WERI-Rb-1 (cell line): ENCODE measurements around the gene CD226.
"Not testable (repeated sequence)": the region's sequence is repeated elsewhere in the genome, so short reads cannot be mapped to it uniquely, and the experiment has no call there.

Experiments
- DNase-seq: peaks from one replicate; pipeline ENCODE4 v3.0.0-alpha.2; 2020
- H3K27ac ChIP-seq: fragments of 250-450 bp; sonication (Bioruptor Pico); 2 replicates; pipeline ENCODE4 v1.5.1; 2020; ENCODE audit warnings: mild to moderate bottlenecking, moderate library complexity
- H3K27me3 ChIP-seq: fragments of 250-450 bp; sonication (Bioruptor Pico); 2 replicates; pipeline ENCODE4 v1.5.1; 2021; ENCODE audit warnings: mild to moderate bottlenecking, low read depth, moderate library complexity; ENCODE audit not compliant: insufficient read depth, severe bottlenecking
- H3K36me3 ChIP-seq: fragments of 250-450 bp; sonication (Bioruptor Pico); 2 replicates; pipeline ENCODE4 v1.5.1; 2020; ENCODE audit warnings: mild to moderate bottlenecking, moderate library complexity
- H3K4me3 ChIP-seq: 2 replicates; pipeline ENCODE4 v1.5.1; 2011; ENCODE audit warnings: low read depth, mild to moderate bottlenecking, control low read depth, low read length
- H3K9me3 ChIP-seq: fragments of 250-450 bp; sonication (Bioruptor Pico); 2 replicates; pipeline ENCODE4 v1.5.1; 2021; ENCODE audit warnings: mild to moderate bottlenecking, moderate library complexity; ENCODE audit not compliant: severe bottlenecking
- TF ChIP-seq, protein P1 (sequence below): IDR thresholded peaks from 2 replicates; pipeline ENCODE4 v1.5.1; 2011; ENCODE audit warnings: low read depth, mild to moderate bottlenecking, control low read depth, inconsistent platforms, low read length

CD226 gene

DNA sequence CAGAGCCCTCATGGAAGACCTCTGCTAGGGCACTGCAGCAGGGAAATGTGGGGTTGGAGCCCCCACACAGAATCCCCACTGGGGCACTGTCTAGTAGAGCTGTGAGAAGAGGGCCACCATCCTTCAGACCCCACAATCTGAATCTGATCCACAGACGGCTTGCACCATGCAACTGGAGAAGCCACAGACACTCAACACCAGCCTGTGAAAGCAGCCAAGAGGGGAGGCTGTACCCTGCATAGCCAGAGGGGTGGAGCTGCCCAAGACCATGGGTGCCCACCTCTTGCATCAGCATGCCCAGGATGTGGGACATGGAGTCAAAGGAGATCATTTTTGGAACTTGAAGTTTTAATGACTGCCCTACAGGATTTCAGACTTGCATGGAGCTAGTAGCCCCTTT, 6.5 kb downstream of the CD226 start:
- H3K27ac ChIP-seq = no peak overlapping the region
- TF ChIP-seq, protein P1, sequence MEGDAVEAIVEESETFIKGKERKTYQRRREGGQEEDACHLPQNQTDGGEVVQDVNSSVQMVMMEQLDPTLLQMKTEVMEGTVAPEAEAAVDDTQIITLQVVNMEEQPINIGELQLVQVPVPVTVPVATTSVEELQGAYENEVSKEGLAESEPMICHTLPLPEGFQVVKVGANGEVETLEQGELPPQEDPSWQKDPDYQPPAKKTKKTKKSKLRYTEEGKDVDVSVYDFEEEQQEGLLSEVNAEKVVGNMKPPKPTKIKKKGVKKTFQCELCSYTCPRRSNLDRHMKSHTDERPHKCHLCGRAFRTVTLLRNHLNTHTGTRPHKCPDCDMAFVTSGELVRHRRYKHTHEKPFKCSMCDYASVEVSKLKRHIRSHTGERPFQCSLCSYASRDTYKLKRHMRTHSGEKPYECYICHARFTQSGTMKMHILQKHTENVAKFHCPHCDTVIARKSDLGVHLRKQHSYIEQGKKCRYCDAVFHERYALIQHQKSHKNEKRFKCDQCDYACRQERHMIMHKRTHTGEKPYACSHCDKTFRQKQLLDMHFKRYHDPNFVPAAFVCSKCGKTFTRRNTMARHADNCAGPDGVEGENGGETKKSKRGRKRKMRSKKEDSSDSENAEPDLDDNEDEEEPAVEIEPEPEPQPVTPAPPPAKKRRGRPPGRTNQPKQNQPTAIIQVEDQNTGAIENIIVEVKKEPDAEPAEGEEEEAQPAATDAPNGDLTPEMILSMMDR = no peak
- H3K9me3 ChIP-seq = no peaks in the 10 kb centered on the region
- H3K27me3 ChIP-seq = no peaks in the 10 kb centered on the region
- no peak overlapping the region for H3K4me3 ChIP-seq
- H3K36me3 ChIP-seq = no peaks in the 10 kb centered on the region
- no peak for DNase-seq

DNA sequence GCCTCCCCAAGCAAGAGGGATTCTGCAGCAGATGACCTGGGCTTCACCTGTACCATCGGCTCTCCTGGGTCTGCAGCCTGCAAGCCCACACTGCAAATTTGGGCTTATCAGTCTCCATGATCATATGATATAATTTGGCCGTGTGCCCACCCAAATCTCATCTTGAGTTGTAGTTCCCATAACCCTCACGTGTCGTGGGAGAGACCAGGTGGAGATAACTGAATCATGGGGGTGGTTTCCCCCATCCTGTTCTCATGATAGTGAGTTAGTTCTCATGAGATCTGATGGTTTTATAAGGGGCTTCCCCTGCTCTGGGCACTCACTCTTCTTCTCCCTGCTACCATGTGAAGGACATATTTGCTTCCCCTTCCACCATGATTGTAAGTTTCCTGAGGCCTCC, 7.9 kb downstream of the CD226 start:
- H3K36me3 ChIP-seq, H3K9me3 ChIP-seq, H3K4me3 ChIP-seq, H3K27ac ChIP-seq, H3K27me3 ChIP-seq, DNase-seq: not testable (repeated sequence)

DNA sequence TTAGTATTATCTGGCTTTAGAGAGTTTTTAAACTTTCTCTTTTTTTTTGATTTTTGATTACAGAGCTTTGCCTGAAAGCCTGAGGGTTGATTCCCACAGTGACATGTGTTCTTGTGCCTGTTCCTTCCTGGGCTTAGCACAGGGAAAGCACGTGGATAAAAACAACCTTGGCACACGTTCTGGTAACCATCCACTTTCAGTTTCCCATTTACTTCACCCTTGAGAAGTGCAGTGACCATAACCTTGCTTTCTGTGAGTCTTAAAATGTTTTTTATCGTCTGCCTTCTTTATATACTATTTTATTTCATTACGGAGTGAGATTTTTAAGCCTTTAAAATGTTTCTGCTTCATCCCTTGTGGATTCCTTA, 11.5 kb downstream of the CD226 start:
- TF ChIP-seq, protein P1 = no peak
- Histone ChIP-seq H3K27me3 (no peaks in the 10 kb centered on the region), H3K4me3 (no peak overlapping the region), H3K36me3 (no peaks in the 10 kb centered on the region), H3K9me3 (no peaks in the 10 kb centered on the region), H3K27ac (no peak overlapping the region)
- DNase-seq = no peak

DNA sequence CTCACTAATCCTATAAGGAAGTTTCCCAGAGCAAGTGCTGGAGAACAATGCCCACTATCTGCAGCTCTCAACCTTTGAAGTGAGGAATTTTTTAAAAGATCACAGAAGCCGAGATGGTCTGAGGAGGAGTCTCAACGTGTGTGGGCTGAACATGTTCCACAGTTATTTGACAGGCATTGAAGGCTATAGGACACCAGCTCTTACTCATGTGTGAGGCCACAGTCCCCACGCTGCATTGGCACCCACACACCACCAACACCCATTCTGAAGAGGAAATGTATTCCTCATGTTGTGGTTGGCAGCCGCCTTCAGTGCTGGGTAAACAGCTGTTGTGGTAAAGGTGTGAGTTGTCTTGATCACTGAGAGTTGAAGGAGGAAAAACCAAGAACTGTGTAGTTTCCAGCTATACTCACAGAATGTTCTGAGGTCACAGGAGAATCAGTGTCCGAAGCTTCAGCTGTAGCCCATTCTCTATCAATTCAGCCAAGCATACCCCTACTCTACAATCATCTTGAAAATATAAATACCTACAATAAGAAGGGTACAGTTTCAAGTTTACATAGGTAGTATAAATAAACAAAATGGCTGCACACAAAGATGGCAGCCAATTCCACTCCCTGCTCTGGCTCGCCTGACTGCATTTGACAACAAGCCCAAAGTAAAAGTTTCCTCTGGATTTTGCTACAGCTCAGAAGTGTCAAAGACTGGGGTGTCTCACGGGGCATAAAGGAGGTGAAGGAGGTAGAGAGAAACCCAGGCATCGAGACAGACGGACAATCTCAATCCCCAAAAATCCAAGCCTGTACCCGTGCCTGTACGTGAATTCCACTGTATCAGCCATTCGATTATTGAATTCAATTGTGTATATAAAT, 12.1 kb downstream of the CD226 start:
- H3K27me3 ChIP-seq = no peaks in the 10 kb centered on the region
- no peak overlapping the region for H3K4me3 ChIP-seq
- DNase-seq = no peak
- H3K27ac ChIP-seq = no peak overlapping the region
- TF ChIP-seq, protein P1 = no peak
- no peaks in the 10 kb centered on the region for H3K36me3 ChIP-seq
- no peaks in the 10 kb centered on the region for H3K9me3 ChIP-seq

DNA sequence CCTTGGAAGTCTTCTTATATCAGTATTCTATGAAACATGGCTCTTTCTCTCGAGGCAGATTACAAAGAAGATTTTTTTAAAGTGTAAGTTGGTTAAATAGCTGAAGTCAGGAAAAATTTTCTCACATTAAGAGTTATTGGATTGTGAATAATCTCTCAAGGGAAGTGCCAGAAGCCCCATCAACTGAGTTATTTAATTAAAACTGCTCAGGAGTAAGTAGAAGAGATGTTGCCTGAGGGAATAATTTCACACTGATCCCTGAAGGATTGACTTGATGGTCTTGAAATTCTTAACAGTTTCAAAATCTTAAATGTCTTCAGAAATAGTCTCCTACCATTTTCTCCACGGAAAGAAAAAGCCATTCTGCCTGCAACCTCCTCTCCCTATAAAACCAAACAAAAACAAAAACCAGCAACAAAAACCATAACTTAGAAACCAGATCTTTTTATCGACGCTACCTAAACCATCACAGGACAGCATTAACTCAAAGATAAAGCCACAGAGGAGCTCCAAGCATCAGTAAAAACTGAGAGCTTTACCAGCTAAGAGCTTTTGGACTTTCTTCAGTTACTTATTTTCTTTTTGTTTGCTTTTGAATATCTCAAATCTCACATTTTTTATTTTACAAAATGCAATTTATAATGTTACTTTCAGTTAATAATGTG, 12.9 kb downstream of the CD226 start:
- no peak overlapping the region for H3K4me3 ChIP-seq
- no peaks in the 10 kb centered on the region for H3K27me3 ChIP-seq
- H3K9me3 ChIP-seq = no peaks in the 10 kb centered on the region
- TF ChIP-seq, protein P1 = no peak
- no peak for DNase-seq
- no peak overlapping the region for H3K27ac ChIP-seq
- no peaks in the 10 kb centered on the region for H3K36me3 ChIP-seq

DNA sequence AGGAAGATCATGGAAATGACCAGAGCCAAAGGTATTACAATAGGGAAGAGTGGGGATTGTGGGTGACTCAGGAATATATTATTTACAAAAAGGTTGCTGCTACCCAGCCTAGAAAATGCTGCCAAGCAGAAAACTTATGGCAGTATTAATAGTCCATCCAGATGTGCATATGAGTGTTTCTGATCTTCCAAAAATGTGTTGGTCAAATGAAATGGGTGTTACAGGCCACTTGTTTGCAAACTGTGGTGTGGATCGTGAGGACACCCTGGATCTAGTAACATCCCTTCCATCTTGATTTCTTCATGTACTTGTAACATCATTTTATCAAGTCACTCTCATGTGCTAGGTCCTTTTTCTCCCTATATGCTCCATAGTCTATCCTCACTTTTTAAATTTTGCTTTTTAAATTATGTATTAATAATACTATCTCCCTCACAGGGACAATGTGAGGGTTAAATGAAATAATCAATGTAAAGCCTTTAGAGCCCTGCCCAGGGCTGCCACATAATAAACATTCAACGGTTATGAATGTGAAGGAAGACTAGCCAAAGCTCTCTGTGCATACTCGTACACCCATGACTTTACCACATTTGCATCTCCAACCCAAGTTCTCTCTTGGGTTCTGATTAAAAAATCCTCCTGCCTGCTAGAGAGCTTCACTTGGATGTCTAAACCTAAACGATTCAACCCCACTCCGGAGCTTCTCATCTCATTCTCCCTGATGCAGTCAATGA, 18.5 kb downstream of the CD226 start:
- TF ChIP-seq, protein P1 = no peak

More for the DNA sequence above, 18.5 kb downstream of the CD226 start:
- H3K27me3 ChIP-seq = no peaks in the 10 kb centered on the region
- H3K4me3 ChIP-seq = no peak overlapping the region
- H3K9me3 ChIP-seq = no peaks in the 10 kb centered on the region
- no peak overlapping the region for H3K27ac ChIP-seq
- H3K36me3 ChIP-seq = no peaks in the 10 kb centered on the region
- DNase-seq = no peak
